Glutamatergic neuron (in vitro differentiated cells): Measurements from ENCODE around the gene MYO18B. TPM values are rescaled to one million over a fixed set of nuclear protein-coding genes. Genes with fewer than 3 reads are reported as not detected.

ENCODE experiments used
- DNase-seq: peaks from one replicate; pipeline ENCODE4 v3.0.0; 2022
- H3K27ac Mint-ChIP-seq: one replicate; pipeline ENCODE4 v1.8.0; 2020; ENCODE audit warnings: mild to moderate bottlenecking, mixed read lengths, inconsistent platforms; ENCODE audit not compliant: unreplicated experiment
- H3K27me3 Mint-ChIP-seq: one replicate; pipeline ENCODE4 v1.8.0; 2020; ENCODE audit warnings: mild to moderate bottlenecking, moderate library complexity, mixed read lengths, inconsistent platforms; ENCODE audit not compliant: unreplicated experiment
- H3K36me3 Mint-ChIP-seq: one replicate; pipeline ENCODE4 v1.8.0; 2020; ENCODE audit warnings: mild to moderate bottlenecking, mixed read lengths, inconsistent platforms; ENCODE audit not compliant: unreplicated experiment
- H3K4me1 Mint-ChIP-seq: one replicate; pipeline ENCODE4 v1.8.0; 2020; ENCODE audit warnings: mild to moderate bottlenecking, low read depth, mixed read lengths, inconsistent platforms; ENCODE audit not compliant: unreplicated experiment
- H3K4me3 Mint-ChIP-seq: one replicate; pipeline ENCODE4 v1.8.0; 2020; ENCODE audit warnings: mild to moderate bottlenecking, mixed read lengths, inconsistent platforms; ENCODE audit not compliant: unreplicated experiment
- H3K9me3 Mint-ChIP-seq: one replicate; pipeline ENCODE4 v1.8.0; 2020; ENCODE audit warnings: mild to moderate bottlenecking, moderate library complexity, mixed read lengths, inconsistent platforms; ENCODE audit not compliant: unreplicated experiment
- CTCF ChIP-seq: fragments of 200-600 bp; sonication (generic); IDR thresholded peaks from one replicate; pipeline ENCODE4 v1.5.0; 2021; ENCODE audit not compliant: partially characterized antibody, unreplicated experiment
- total RNA-seq: library from RNA; stranded (reverse); fragmentation: NEBNext Ultra II Directional; extraction: Animal tissue kit (Norgen Biotek cat#: 25700); gene quantifications from one replicate; pipeline ENCODE4 v1.2.1, GENCODE V29; 2021; ENCODE audit not compliant: unreplicated experiment

Gene MYO18B
- total RNA-seq, 1 donor from 2014 or later = 0.25 TPM

- no peak for DNase-seq
- no peaks in the 10 kb centered on the region for H3K4me1 Mint-ChIP-seq
- no peak overlapping the region for H3K4me3 Mint-ChIP-seq
- no peaks in the 10 kb centered on the region for H3K27me3 Mint-ChIP-seq
- H3K9me3 Mint-ChIP-seq = peaks cover 7% of the 10 kb centered on the region
- TF ChIP-seq CTCF = no peak
- H3K36me3 Mint-ChIP-seq = peaks cover 16% of the 10 kb centered on the region
- H3K27ac Mint-ChIP-seq = no peak overlapping the region
Observed at GRCh38 chr22:25763239-25763777, 21.3 kb downstream of the MYO18B start.

GRCh38 chr22:25764270-25765015 is 22.5 kb downstream of the MYO18B start:
- TF ChIP-seq CTCF = no peak
- Mint-ChIP-seq H3K9me3 (peaks cover 7% of the 10 kb centered on the region), H3K27ac (no peak overlapping the region), H3K4me1 (no peaks in the 10 kb centered on the region), H3K36me3 (peaks cover 16% of the 10 kb centered on the region), H3K4me3 (no peak overlapping the region), H3K27me3 (peaks cover under 1% of the 10 kb centered on the region)
- DNase-seq = no peak

- Mint-ChIP-seq H3K27ac (no peak overlapping the region), H3K9me3 (peaks cover 7% of the 10 kb centered on the region), H3K4me1 (no peaks in the 10 kb centered on the region), H3K36me3 (peaks cover 16% of the 10 kb centered on the region), H3K4me3 (no peak overlapping the region), H3K27me3 (peaks cover 2% of the 10 kb centered on the region)
- TF ChIP-seq CTCF = no peak
- no peak for DNase-seq
Observed at GRCh38 chr22:25765016-25765367, 23.0 kb downstream of the MYO18B start.

GRCh38 chr22:25765801-25766200 is 23.8 kb downstream of the MYO18B start:
- no peak for DNase-seq
- Mint-ChIP-seq H3K27me3 (peaks cover 2% of the 10 kb centered on the region), H3K9me3 (peaks cover 9% of the 10 kb centered on the region), H3K4me3 (no peak overlapping the region), H3K27ac (no peak overlapping the region), H3K36me3 (peaks cover 16% of the 10 kb centered on the region), H3K4me1 (no peaks in the 10 kb centered on the region)
- no peak for TF ChIP-seq CTCF

GRCh38 chr22:25766418-25766817 is 24.4 kb downstream of the MYO18B start:
- DNase-seq = no peak
- Mint-ChIP-seq H3K9me3 (peaks cover 9% of the 10 kb centered on the region), H3K27ac (no peak overlapping the region), H3K4me3 (no peak overlapping the region), H3K36me3 (peaks cover 16% of the 10 kb centered on the region), H3K27me3 (peaks cover 2% of the 10 kb centered on the region), H3K4me1 (no peaks in the 10 kb centered on the region)
- TF ChIP-seq CTCF = no peak
